ENCODE measurements around the gene METRNL.
"Not testable (repeated sequence)": the region's sequence is repeated elsewhere in the genome, so short reads cannot be mapped to it uniquely, and the experiment has no call there.

Gene METRNL

GRCh38 chr17:83037084-83037873 lies 42.1 kb upstream of the METRNL start:
- no peak overlapping the region for H2AFZ ChIP-seq (ENCODE audit: low read depth)
- no peak overlapping the region for H3K4me2 ChIP-seq
- TF ChIP-seq CTCF (conservative IDR thresholded peaks at IDR 0.05; ENCODE audit: low read depth, low read length): no peak
- H3K4me3 ChIP-seq (IDR thresholded peaks at IDR 0.05; ENCODE audit: insufficient read depth, low read depth, low read length): no peak overlapping the region
- no peaks in the 10 kb centered on the region for H4K20me1 ChIP-seq (ENCODE audit: insufficient read depth)
- no peaks in the 10 kb centered on the region for H3K4me1 ChIP-seq (ENCODE audit: low read depth, poor library complexity, severe bottlenecking)
- H3K9ac ChIP-seq: no peak overlapping the region
- H3K79me2 ChIP-seq (ENCODE audit: insufficient read depth, low read depth): no peaks in the 10 kb centered on the region
- no peaks in the 10 kb centered on the region for H3K27me3 ChIP-seq (ENCODE audit: insufficient read depth, low read depth)
- H3K36me3 ChIP-seq (ENCODE audit: insufficient read depth): no peaks in the 10 kb centered on the region
- H3K27ac ChIP-seq: no peak overlapping the region

GRCh38 chr17:83037874-83038165 lies 41.6 kb upstream of the METRNL start:
- no peak for TF ChIP-seq CTCF (conservative IDR thresholded peaks at IDR 0.05; ENCODE audit: low read depth, low read length)
- no peaks in the 10 kb centered on the region for H4K20me1 ChIP-seq (ENCODE audit: insufficient read depth)
- no peaks in the 10 kb centered on the region for H3K36me3 ChIP-seq (ENCODE audit: insufficient read depth)
- H3K4me2 ChIP-seq: no peak overlapping the region
- H3K4me3 ChIP-seq (IDR thresholded peaks at IDR 0.05; ENCODE audit: insufficient read depth, low read depth, low read length): no peak overlapping the region
- no peaks in the 10 kb centered on the region for H3K4me1 ChIP-seq (ENCODE audit: low read depth, poor library complexity, severe bottlenecking)
- no peak overlapping the region for H2AFZ ChIP-seq (ENCODE audit: low read depth)
- H3K27ac ChIP-seq: no peak overlapping the region
- H3K9ac ChIP-seq: no peak overlapping the region
- H3K79me2 ChIP-seq (ENCODE audit: insufficient read depth, low read depth): no peaks in the 10 kb centered on the region
- H3K27me3 ChIP-seq (ENCODE audit: insufficient read depth, low read depth): no peaks in the 10 kb centered on the region

GRCh38 chr17:83038983-83039382 lies 40.4 kb upstream of the METRNL start:
- not testable (repeated sequence) for H3K79me2 ChIP-seq (ENCODE audit: insufficient read depth, low read depth); H3K4me1 ChIP-seq (ENCODE audit: low read depth, poor library complexity, severe bottlenecking); H3K27me3 ChIP-seq (ENCODE audit: insufficient read depth, low read depth)

GRCh38 chr17:83041305-83041704 lies 38.1 kb upstream of the METRNL start:
- TF ChIP-seq CTCF (conservative IDR thresholded peaks at IDR 0.05; ENCODE audit: low read depth, low read length): no peak
- H3K4me2 ChIP-seq: no peak overlapping the region
- no peak overlapping the region for H3K9ac ChIP-seq
- H4K20me1 ChIP-seq (ENCODE audit: insufficient read depth): no peaks in the 10 kb centered on the region
- no peak overlapping the region for H3K4me3 ChIP-seq (IDR thresholded peaks at IDR 0.05; ENCODE audit: insufficient read depth, low read depth, low read length)
- no peak overlapping the region for H2AFZ ChIP-seq (ENCODE audit: low read depth)
- no peaks in the 10 kb centered on the region for H3K79me2 ChIP-seq (ENCODE audit: insufficient read depth, low read depth)
- H3K36me3 ChIP-seq (ENCODE audit: insufficient read depth): no peaks in the 10 kb centered on the region
- no peaks in the 10 kb centered on the region for H3K27me3 ChIP-seq (ENCODE audit: insufficient read depth, low read depth)
- H3K4me1 ChIP-seq (ENCODE audit: low read depth, poor library complexity, severe bottlenecking): no peaks in the 10 kb centered on the region
- H3K27ac ChIP-seq: no peak overlapping the region

More at GRCh38 chr17:83038983-83039382, 40.4 kb upstream of the METRNL start:
- H3K4me3 ChIP-seq (IDR thresholded peaks at IDR 0.05; ENCODE audit: insufficient read depth, low read depth, low read length); H3K4me2 ChIP-seq; H2AFZ ChIP-seq (ENCODE audit: low read depth); H4K20me1 ChIP-seq (ENCODE audit: insufficient read depth); H3K27ac ChIP-seq; H3K36me3 ChIP-seq (ENCODE audit: insufficient read depth); H3K9ac ChIP-seq: not testable (repeated sequence)

GRCh38 chr17:83042522-83043158 lies 36.8 kb upstream of the METRNL start:
- Histone ChIP-seq H3K4me2 (no peak overlapping the region), H3K79me2 (ENCODE audit: insufficient read depth, low read depth) (no peaks in the 10 kb centered on the region), H4K20me1 (ENCODE audit: insufficient read depth) (no peaks in the 10 kb centered on the region), H3K4me1 (ENCODE audit: low read depth, poor library complexity, severe bottlenecking) (no peaks in the 10 kb centered on the region), H2AFZ (ENCODE audit: low read depth) (no peak overlapping the region), H3K27me3 (ENCODE audit: insufficient read depth, low read depth) (no peaks in the 10 kb centered on the region), H3K9ac (no peak overlapping the region), H3K27ac (no peak overlapping the region), H3K36me3 (ENCODE audit: insufficient read depth) (no peaks in the 10 kb centered on the region), H3K4me3 (IDR thresholded peaks at IDR 0.05; ENCODE audit: insufficient read depth, low read depth, low read length) (no peak overlapping the region)
- TF ChIP-seq CTCF (conservative IDR thresholded peaks at IDR 0.05; ENCODE audit: low read depth, low read length): no peak

GRCh38 chr17:83044479-83044878 lies 34.9 kb upstream of the METRNL start:
- H3K4me3 ChIP-seq (IDR thresholded peaks at IDR 0.05; ENCODE audit: insufficient read depth, low read depth, low read length); H3K79me2 ChIP-seq (ENCODE audit: insufficient read depth, low read depth); H3K27ac ChIP-seq; H3K36me3 ChIP-seq (ENCODE audit: insufficient read depth); H3K4me1 ChIP-seq (ENCODE audit: low read depth, poor library complexity, severe bottlenecking); H4K20me1 ChIP-seq (ENCODE audit: insufficient read depth); H3K4me2 ChIP-seq; H2AFZ ChIP-seq (ENCODE audit: low read depth); H3K9ac ChIP-seq; H3K27me3 ChIP-seq (ENCODE audit: insufficient read depth, low read depth): not testable (repeated sequence)

All from KMS-11 (cell line).